ENCODE data around the gene DOCK6.
"Not testable (repeated sequence)": the region's sequence is repeated elsewhere in the genome, so short reads cannot be mapped to it uniquely, and the experiment has no call there.

DOCK6 gene

GRCh38 chr19:11168568-11168967 lies 93.8 kb downstream of the DOCK6 start:
- no peak for DNase-seq

- DNase-seq = no peak
Measured at GRCh38 chr19:11166281-11167142, 95.8 kb downstream of the DOCK6 start.

- DNase-seq = no peak
Measured at GRCh38 chr19:11165486-11166030, 96.8 kb downstream of the DOCK6 start.

DNA sequence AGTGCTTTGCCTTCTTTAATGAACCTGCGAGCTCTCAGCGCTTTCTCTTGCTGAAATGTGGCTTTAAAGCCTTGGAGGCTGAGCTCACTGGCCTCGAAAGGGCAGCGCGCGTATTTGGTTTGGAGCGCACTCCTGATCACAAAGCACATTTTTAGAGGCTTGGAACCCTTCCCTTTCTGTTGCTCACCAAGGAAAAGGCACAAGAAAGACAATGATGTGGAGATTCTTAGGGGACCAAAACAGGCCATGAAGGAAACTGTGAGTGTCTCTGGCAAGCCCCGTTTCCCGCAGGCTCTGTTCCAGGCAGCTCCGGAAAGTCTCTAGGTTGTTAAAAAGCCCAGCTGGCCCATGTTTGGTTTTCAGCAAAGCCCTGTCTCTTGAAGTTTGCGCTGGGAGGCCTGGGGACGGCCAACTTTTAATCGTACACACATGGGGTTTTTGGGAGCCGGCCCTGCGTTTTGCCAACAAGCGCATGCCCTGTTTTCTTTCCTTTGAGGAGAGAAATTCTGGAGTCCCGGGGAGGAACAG lies 97.4 kb downstream of the DOCK6 start:
- DNase-seq = no peak

- no peak for DNase-seq
Measured at GRCh38 chr19:11164296-11164695, 98.0 kb downstream of the DOCK6 start.

DNA sequence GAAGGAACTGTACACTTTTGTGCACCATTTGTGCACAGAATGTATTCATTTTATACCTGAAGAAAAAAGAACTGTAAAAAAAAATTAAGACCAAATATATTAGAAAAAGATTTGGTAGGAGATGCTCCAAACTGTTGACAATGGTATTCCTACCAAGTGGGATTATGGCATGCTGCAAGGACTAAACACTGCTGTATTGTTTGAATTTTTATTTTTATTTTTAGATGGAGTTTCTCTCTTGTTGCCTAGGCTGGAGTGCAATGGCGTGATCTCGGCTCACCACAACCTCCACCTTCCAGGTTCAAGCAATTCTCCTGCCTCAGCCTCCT lies 101.9 kb downstream of the DOCK6 start:
- DNase-seq = not testable (repeated sequence)

- DNase-seq = no peak
Measured at GRCh38 chr19:11159598-11160439, 102.5 kb downstream of the DOCK6 start.

- peak; percentile 66 to 95 for DNase-seq
Measured at GRCh38 chr19:11155373-11156120, 106.8 kb downstream of the DOCK6 start, which contains the start of gene SPC24. TSS of gene SPC24 (minus strand) at chr19:11155782. CDS start at chr19:11155776, 6 bp downstream.

DNA sequence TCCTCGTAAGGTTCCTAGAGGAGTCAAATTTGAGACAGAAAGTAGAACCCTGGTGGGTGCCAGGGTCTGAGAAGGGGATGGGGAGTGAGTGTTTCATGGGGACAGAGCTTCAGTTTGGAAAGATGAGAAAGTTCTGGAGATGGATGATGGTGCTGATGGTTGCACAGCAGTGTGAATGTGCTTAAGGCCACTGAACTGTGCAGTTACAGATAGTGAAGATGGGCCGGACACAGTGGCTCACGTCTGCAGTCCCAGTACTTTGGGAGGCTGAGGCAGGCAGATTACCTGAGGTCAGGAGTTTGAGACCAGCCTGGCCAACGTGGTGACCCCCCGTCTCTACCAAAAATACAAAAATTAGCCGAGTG lies 107.7 kb downstream of the DOCK6 start:
- no peak for DNase-seq

DNA sequence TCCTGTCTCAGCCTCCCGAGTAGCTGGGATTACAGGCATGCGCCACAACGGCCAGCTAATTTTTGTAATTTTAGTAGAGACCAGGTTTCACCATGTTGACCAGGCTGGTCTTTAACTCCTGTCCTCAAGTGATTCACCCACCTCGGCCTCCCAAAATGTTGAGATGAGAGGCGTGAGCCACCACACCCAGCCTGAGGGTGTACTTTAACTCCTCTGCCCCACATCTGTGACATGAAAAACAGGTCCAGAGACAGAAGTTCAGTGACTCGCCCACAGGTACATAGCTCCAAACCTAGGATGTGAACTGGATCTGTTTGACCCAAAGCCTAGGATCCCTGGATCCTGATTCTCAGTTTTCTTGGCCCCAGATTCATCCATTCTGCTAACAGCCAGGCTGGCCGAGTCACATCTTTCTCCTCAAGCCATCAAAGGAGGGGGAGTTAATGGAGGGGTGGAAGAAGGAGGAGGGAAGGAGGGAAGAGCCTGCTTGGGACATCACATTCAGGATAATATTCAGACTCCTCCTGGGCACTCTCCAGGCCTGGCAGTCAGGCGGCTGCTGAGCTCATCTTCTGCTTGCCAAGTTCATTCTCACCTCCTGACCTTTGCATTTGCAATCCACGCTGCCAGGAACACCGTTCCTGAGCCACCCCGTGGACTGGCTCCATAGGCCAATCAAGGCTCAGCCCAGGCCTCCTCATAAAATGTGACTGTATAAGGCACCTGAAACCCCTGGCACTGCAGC lies 109.8 kb downstream of the DOCK6 start:
- DNase-seq = no peak

DNA sequence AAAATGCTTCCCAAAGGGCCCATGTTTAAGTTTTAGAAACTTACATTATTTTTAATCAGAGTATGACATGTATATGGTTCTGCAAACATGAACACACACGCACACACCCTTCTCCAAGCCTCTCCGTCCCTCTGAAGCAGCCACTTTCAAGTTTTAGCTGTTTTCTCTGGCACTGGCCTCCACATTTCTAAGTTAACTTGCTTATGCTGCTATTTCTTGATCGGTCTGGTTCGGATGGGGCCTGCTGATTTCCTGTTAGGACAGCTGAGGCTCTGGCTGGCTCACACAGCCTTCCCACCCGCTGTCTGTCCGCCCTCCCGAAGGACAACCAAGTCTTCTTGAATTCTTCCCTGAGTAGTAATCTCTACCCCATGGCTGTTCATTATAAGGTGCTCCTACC lies 111.1 kb downstream of the DOCK6 start:
- no peak for DNase-seq
